GM21360 (cell line): Measurements from ENCODE around the gene OR1K1.
"Not testable (repeated sequence)": the region's sequence is repeated elsewhere in the genome, so short reads cannot be mapped to it uniquely, and the experiment has no call there.

Experiments used
- ATAC-seq: cut with Tn5 transposase; IDR thresholded peaks from one replicate; pipeline ENCODE4 v1.9.1; 2021; ENCODE audit warnings: mild to moderate bottlenecking, moderate library complexity; ENCODE audit not compliant: unreplicated experiment

Gene OR1K1

DNA sequence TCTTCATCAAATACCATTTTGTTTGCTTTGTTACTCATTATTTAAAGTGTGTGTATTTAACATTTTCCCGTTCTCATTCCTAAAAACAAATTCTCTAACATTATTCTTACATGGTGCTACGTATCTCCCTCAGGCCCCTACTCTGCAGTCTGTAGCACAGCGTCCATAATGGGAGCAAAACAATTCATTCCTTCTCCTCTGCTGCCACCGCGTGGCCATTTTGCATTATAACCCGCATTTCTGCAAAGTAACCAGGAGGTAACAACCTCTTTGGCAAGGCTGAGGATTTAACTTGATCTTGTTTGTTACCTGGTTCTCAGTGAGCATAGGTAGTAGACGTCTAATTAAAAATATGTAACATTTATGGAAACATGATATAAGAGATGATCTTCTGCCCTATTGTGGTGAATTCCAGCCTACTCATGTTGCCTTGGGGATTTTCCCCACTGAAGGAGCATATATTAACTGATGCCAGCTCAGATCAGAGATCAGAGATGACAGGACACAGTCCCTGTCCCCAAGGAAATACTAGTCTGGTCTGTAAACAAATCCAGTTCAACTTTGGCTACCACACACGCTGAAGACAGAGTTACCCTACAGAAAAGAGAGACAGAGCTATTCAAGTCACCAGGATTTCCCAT is 10.5 kb downstream of the OR1K1 start:
- ATAC-seq, result peak; percentile 78

DNA sequence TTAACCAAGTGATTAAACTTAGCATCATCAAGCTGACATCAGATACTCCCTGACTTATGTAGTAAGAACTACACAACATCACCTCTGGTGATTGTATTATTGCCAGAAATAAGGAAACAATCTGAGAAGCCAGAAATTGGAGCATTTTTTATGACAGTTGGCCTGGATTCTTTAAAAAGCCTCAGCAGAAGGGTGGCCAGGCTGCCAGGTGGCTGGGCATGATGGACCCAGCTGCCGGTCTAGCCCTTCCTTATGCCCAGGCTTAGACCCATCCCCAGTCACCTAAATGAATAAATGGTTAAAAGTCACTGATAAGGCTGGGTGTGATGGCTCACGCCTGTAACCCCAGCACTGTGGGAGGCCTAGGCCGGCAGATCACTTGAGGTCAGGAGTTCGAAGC is 12.8 kb downstream of the OR1K1 start:
- ATAC-seq, result no peak

DNA sequence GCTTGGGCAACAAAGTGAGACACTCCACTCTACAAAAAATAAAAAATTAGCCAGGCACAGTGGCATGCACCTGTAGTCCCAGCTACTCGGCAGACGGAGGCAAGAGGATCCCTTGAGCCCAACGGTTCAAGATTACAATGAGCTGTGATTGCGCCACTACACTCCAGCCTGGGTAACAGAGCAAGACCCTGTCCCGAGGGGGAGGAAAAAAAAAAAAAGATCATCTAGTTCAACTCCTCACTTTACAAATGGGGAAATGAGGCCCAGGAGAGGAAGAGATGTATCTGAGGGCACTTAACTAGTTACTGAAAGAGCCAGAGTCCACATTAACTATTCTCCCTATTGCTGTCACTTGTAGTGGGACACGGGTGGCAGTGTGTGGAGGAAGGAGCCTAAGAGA is 14.6 kb downstream of the OR1K1 start:
- no peak for ATAC-seq

DNA sequence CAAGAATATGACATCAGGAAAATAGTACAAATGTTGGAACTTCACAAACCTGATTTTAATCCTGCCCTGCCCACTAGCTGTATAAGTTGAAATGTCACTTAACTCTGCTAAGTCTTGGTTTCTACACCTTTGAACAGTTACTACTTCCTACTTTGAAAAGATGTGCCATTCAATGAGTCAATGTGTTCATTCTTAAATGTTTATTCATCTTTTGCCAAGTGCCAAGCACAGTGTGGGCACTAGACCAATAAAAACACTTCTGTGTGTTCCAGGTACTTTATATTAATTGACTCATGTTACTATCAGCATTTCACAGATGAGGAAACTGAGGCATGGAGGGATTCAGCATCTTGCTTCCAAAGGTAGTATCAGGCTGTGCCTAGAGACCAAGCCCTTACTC is 15.6 kb downstream of the OR1K1 start:
- ATAC-seq, result no peak

DNA sequence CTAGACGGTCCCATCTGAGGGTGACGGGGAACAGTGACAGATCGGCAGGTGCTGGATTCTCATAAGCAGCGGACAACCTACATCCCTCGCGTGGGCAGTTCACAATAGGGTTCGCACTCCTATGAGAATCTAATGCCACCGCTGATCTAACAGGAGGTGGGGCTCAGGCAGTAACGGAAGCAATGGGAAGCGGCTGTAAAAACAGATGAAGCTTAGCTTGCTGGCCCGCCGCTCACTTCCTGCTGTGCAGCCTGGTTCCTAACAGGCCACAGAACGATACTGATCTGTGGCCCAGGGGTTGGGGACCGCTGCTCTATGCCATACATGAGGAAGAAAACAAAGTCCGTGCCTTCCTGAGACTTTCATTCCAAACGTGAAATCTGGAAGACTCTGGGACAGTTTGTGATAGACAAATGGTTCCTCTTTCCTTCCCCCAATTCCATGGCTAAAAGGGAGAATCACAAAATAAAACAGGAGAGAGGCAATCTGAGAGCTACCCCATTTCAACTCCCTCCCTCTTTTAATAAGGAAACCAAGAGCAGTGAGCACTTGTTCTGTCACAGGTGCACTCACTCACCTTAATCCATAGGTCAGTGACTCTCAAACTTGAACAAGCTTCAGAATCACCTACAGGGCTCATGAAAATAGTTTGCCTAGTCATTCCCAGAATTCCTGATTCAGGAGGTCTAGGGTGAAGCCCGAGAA is 16.4 kb downstream of the OR1K1 start:
- ATAC-seq, result peak; percentile 48

DNA sequence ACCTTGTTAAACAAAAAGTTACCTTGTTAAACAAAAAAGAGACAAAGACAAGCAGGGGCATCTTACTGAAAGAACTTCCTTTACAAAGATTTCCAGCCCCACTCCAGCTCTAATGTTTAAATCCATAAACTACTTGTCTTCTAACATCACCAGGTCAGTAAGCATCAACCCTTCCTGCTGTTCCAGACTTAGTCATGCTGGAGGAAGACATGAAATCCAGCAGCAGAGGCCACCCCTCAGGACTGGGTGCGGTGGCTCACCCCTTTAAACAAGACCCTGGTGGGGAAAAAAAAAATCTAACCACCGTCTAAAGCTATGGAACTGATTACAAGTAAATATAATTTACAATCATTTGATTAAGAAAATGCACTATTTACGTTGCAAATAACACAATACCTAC is 19.4 kb downstream of the OR1K1 start:
- no peak for ATAC-seq

DNA sequence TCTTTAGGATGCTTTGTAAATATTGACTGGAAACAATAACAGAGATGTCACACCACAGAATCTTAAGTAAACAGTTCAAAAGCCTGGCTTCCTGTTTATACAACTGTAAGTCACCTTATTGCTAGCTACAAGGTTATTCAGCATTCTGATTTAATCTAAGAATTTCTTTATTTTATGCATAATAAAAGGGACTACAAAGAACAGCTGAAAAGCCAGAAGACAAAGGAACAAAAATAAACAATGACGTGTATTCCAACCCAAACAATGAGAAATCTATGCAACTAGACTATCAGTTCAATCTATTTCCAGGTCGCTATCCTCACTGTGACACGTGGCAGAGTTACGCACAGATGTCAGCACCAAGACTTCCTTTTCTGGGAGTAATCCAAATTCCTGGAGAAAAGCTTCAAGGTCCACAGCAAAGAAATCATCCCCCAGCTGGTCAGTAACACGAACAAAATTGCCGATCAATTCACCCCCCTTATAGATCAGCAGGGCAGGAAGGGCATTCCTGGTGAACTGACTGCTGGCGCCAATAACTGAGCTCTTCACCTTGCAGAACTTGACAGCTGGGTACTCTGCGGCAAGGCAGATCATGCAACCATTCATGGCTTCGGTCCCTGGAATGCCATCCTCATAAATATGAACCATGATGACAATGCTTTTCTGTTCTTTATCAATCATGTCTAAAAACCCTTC is 20.0 kb downstream of the OR1K1 start:
- ATAC-seq, result no peak

DNA sequence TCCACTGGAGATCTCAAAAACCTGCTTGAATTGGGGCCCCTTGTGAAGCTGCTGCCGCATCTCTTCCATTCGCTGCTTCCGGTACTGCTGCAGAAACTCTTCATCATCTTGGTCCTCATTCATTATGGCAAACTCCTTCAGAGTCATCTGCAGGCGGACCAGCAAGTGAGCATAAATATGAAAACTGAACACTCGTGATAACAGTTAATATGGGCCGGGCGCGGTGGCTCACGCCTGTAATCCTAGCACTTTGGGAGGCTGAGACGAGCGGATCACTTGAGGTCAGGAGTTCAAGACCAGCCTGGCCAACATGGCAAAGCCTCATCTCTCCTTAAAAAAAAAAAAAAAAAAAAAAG is 20.5 kb downstream of the OR1K1 start:
- no peak for ATAC-seq

DNA sequence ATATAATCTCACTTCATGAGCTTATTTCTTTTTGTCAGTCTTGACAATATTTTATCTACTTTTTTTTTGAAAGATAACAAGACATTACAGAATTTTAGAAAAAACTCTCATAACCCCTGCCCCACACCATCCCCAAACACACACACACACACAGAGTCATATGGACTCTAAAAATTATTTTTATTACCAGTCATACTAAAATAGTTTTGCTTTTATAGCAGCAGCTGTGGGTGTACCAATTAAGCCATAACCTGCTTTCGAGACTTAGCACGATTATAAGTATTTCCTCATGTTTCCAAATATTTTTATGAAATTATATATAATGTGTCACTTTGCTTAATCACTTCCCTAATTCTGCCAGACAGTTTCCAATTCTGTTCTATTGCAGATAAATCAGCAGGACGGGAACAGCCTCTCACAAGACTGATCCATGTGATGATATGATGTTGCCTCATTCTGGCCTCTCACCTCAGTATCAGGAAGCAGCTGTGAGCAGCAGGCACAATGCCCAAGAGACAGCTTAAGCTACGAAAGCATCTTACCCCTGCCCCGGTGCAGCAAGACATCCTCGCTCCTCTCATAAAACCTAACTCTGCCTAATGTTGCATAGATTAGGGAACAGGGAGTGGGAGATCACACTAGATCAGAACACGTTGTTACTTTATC is 21.5 kb downstream of the OR1K1 start:
- ATAC-seq, result no peak

DNA sequence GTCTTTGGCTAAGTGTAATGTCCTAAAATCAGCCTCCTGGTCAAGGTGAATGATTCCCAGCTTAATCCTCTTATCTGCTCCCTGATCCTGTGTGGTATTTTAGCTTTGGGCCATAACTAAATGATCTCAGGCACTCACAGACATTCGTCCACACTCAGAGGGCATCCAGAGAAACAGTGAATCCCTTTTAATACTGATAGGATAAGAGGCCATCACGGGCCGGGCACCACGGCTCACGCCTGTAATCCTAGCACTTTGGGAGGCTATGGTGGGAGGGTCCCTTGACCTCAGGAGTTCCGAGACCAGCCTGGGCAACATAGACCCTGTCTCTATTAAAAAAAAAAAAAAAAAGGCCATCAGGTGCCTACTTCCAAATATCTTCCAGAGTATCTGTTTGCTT is 22.1 kb downstream of the OR1K1 start:
- ATAC-seq, result no peak

DNA sequence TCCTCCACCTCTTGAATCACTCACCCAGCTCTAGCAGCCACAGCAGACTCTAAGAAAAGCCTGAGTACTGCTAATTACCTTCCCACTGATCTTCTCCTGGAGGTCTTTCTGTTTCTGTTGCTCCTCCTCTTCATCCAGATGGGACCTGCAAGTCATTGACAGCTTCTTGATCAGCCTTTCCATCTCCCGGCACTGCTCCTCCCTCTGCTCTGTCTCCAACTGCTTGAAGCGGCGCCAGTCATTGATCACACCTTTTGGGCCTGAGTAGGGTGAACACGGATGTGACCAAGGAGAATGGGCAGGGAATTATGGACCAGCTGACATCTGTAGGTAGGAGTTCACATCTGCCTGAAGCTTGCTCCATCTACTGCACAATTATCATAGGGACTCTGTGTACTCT is 23.0 kb downstream of the OR1K1 start:
- no peak for ATAC-seq

DNA sequence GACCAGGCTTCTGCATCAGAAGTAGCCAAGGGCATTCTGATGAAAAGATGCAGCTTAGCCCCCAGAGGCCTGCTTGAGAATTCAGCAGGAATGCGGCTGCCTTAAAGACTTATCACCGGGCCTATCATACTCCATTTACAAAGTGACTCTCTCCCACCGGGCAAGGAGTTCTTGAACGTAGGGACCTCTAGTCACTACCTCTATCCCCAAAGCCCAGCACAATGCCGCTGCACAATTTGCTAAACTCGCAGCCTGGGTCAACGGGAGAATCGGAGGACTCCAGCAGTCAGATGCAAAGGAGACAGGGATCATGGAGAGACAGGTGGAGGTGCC is 27.8 kb downstream of the OR1K1 start:
- peak; percentile 8 for ATAC-seq

DNA sequence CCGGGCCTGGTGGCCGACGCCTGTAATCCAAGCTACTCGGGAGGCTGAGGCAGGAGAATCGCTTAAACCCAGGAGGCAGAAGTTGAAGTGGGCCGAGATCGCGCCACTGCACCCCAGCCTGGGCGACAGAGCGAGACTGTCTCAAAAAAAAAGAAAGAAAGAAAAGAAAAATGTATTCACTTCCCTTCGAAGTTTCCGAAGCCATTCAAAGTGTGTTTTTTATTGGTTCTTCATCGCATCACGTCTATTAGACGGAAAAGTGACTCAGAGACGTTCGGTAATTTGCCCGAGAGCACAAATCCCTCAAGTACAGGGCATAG is 29.0 kb downstream of the OR1K1 start:
- not testable (repeated sequence) for ATAC-seq

DNA sequence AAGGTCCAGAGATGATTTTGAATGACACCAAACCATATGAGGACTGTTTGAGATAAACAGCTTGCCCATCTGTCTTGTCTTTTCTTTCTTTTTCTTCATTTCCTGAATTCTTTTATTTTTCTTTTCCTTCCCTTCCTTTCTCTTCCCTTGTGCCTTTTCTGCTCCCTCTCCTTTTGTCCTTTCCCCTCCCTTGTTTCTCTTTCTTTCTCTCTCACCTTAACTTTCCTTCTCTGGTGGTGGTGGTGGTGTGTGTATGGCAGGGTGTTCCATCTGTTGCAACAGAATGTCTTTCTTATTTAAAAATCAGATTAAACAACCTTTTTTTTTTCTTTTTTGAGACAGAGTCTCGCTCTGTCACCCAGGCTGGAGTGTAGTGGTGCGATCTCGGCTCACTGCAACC is 32.3 kb downstream of the OR1K1 start:
- no peak for ATAC-seq

DNA sequence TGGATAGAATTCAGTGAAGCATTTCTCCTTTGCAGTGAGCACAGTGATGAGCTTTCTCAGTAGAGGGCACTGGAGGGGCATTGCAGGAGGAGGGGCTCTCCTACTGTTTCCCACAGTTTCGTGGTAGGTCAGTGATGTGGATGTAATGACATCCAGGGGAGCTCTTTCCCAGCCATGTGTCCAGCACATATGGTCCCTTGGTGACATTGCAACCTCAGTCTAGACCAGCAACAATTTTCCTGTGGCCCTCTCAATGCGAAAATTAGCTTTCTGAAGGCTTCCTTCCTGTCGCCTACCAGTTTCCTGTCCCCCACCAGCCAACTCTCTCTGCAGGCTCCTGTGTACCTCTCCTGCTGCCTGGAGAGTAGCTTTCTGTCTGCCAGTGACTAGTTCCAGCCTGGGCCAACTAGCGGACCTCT is 35.4 kb downstream of the OR1K1 start:
- ATAC-seq, result no peak

DNA sequence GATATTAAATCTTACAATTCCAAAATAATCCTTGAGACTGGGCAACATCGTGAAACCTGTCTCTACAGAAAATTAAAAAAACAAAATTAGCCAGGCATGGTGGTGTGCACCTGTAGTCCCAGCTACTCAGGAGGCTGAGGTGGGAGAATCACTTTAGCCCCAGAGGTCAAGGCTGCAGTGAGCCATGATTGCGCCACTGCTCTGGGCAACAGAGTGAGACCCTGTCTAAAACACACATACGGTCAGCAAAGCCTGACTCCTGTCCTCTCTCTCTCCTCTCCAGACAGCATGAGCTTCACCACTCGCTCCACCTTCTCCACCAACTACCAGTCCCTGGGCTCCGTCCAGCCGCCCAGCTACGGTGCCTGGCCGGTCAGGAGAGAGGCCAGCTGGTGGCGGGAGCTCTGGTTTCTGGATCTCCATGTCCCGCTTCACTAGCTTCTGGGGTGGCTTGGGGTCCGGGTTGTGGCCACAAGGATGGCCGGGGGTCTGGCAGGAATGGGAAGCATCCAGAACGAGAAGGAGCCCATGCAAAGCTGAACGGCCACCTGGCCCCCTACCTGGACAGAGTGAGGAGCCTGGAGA is 37.4 kb downstream of the OR1K1 start:
- no peak for ATAC-seq

DNA sequence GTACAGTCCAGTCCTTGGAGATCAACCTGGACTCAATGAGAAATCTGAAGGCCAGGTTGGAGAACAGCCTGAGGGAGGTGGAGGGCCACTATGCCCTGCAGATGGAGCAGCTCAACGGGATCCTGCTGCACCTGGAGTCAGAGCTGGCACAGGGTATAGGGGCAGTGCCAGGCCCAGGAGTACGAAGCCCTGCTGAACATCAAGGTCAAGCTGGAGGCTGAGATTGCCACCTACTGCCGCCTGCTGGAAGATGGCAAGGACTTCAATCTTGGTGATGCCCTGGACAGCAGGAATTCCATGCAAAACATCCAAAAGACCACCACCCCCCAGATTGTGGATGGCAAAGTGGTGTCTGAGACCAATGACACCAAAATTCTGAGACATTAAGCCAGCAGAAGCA is 38.5 kb downstream of the OR1K1 start:
- ATAC-seq, result not testable (repeated sequence)

DNA sequence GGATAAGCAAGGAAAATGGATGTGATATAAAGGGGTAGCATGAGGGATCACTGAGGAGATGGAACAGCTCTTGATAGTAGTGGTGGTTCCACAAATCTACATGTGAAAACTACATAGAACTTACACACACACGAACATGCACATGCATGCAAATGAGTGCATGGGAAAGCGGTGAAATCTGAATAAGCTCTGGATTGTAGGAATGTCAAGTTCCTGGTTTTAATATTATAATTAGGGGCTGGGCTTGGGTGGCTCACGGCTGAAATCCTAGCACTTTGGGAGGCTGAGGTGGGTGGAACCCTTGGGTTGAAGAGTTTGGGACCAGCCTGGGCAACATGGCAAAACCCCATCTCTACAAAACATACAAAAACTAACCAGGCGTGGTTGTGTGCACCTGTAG is 41.6 kb downstream of the OR1K1 start:
- no peak for ATAC-seq

DNA sequence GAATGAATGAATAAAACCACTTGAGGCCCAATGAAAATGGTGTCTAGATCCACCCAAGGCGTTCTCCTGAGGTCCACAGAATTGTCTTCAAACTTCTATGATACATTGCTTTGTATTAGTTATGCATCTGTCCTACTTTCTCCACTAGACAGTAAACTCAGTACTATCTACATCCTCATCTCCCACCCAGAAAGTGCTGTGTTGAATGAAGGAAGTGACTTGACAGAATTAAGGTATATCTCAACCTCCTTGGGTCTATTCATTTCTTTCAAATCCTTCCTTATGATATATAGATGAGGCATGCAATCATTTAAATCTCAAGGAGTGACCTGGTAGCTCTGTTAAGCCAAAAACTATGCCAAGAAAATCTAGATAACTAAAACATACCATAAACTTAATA is 44.2 kb downstream of the OR1K1 start:
- ATAC-seq, result no peak

DNA sequence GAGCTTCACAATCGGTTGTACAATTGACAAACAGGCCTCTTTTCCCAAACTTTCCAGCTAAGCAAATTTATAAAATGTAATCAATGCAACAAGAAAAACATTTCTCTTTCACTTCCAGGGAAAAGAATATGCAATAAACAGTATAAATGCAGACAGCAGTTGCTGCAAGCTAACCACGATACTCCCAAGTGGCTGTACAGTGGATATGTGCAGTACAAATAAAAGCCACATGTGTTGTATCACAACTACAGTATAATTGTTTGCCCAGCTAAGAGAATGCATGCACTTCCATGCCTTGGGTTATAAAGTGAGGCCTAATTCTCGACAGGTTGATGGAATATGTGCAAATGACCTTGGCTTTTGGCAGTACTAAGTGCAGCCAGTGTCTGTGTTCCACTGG is 45.2 kb downstream of the OR1K1 start:
- ATAC-seq, result no peak

DNA sequence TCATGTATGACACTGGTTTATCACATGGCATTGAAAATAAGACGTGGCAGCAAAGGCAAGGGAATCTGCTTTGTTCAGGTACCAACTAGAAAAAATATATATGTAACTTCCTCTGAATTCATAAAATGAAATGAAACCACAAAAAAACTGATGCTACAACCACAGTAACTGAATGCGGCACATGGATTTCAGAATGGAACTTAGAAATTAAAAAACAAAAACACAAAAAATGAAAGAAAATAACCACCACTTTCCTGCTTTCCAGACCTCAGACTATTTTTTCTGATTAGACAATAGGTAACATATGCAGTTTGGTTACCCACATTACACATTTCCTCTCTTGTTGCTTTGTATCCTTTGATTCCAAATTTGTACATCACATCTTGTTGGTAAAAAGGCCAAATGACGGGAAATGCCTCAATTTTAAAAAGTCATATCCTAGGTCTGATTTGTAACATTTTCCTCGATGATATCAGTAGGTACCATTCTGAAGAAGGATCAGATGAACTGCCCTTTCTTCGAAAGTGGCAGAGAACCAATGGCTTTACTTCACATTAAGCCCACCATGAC is 46.5 kb downstream of the OR1K1 start:
- ATAC-seq, result no peak
